Osteoblast (primary cell): Measurements from ENCODE around the gene GAPDH. TPM values are rescaled to one million over a fixed set of nuclear protein-coding genes. Genes with fewer than 3 reads are reported as not detected.

Experiments used
- DNase-seq: peaks from one replicate; pipeline ENCODE4 v3.0.0; 2011; ENCODE audit warnings: low spot score, mixed read lengths; ENCODE audit not compliant: insufficient read length; ENCODE audit errors: missing footprints
- H2AFZ ChIP-seq: 2 replicates; pipeline ENCODE4 v1.6.0; 2011; ENCODE audit warnings: mild to moderate bottlenecking, low read length
- H3K27ac ChIP-seq: 2 replicates; pipeline ENCODE4 v1.5.1; 2011; ENCODE audit warnings: mild to moderate bottlenecking, low read depth, low read length, moderate library complexity
- H3K27me3 ChIP-seq: 2 replicates; pipeline ENCODE4 v1.6.0; 2012; ENCODE audit warnings: mild to moderate bottlenecking, control low read depth, inconsistent platforms, low read length, moderate library complexity; ENCODE audit not compliant: insufficient read depth
- H3K36me3 ChIP-seq: 2 replicates; pipeline ENCODE4 v1.5.1; 2011; ENCODE audit warnings: mild to moderate bottlenecking, low read length, control low read depth, moderate library complexity; ENCODE audit not compliant: insufficient read depth
- H3K4me1 ChIP-seq: 2 replicates; pipeline ENCODE4 v1.5.1; 2011; ENCODE audit warnings: mild to moderate bottlenecking, low read length, control low read depth, moderate library complexity; ENCODE audit not compliant: insufficient read depth
- H3K4me2 ChIP-seq: 2 replicates; pipeline ENCODE4 v1.6.0; 2011; ENCODE audit warnings: mild to moderate bottlenecking, low read length; ENCODE audit not compliant: insufficient read depth
- H3K4me3 ChIP-seq: fragments of 200-600 bp; sonication (generic); 3 replicates; pipeline ENCODE4 v1.5.1; 2012; ENCODE audit warnings: mild to moderate bottlenecking, low read length, inconsistent platforms; ENCODE audit not compliant: insufficient read depth
- H3K79me2 ChIP-seq: 2 replicates; pipeline ENCODE4 v1.6.0; 2012; ENCODE audit warnings: mild to moderate bottlenecking, low read length, control low read depth, inconsistent platforms; ENCODE audit not compliant: insufficient read depth
- H3K9me3 ChIP-seq: 2 replicates; pipeline ENCODE4 v1.5.1; 2011; ENCODE audit warnings: low read depth, low read length, control low read depth
- H4K20me1 ChIP-seq: 2 replicates; pipeline ENCODE4 v1.6.0; 2012; ENCODE audit warnings: mild to moderate bottlenecking, low read length, control low read depth; ENCODE audit not compliant: insufficient read depth
- total RNA-seq: library from RNA; depleted of rRNA; stranded (reverse); fragments of >200 nt; gene quantifications from 2 replicates; pipeline ENCODE4 v1.2.3, GENCODE V29; 2012
- TF ChIP-seq, protein P1 (sequence below): IDR thresholded peaks from 2 replicates; pipeline ENCODE4 v1.5.1; 2011; ENCODE audit warnings: mild to moderate bottlenecking, low read depth, low read length, moderate library complexity; ENCODE audit errors: extremely low read depth

Gene GAPDH
- total RNA-seq, 1 donor = 5,173 TPM

- H3K79me2 ChIP-seq = peaks cover 48% of the 10 kb centered on the region
Measured at GRCh38 chr12:6538420-6539313, 4.3 kb downstream of the GAPDH start.

DNA sequence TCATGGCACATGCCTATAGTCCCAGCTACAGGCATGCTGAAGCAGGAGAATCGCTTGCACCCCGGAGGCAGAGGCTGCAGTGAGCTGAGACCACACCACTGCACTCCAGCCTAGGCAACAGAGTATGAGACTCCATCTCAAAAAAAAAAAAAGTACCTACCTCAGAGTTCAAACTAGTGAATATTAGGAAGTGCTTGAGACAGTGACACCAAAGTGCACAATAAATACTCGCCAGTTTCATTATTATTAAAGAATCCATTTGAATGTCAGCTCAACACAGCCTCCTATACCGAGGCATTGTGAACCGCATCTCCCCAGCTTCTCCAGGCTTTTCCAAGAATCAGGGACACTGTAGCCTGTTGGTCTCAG is 5.0 kb downstream of the GAPDH start:
- H3K9me3 ChIP-seq = no peaks in the 10 kb centered on the region
- H4K20me1 ChIP-seq = peaks cover 57% of the 10 kb centered on the region
- peaks cover 33% of the 10 kb centered on the region for H3K4me1 ChIP-seq
- H3K79me2 ChIP-seq = peaks cover 49% of the 10 kb centered on the region
- H3K27ac ChIP-seq = peak overlapping the region; percentile 95
- H3K27me3 ChIP-seq = no peaks in the 10 kb centered on the region
- no peak overlapping the region for H3K4me2 ChIP-seq
- no peak overlapping the region for H3K4me3 ChIP-seq
- no peak overlapping the region for H2AFZ ChIP-seq
- H3K36me3 ChIP-seq = peaks cover 78% of the 10 kb centered on the region
- TF ChIP-seq, protein P1, sequence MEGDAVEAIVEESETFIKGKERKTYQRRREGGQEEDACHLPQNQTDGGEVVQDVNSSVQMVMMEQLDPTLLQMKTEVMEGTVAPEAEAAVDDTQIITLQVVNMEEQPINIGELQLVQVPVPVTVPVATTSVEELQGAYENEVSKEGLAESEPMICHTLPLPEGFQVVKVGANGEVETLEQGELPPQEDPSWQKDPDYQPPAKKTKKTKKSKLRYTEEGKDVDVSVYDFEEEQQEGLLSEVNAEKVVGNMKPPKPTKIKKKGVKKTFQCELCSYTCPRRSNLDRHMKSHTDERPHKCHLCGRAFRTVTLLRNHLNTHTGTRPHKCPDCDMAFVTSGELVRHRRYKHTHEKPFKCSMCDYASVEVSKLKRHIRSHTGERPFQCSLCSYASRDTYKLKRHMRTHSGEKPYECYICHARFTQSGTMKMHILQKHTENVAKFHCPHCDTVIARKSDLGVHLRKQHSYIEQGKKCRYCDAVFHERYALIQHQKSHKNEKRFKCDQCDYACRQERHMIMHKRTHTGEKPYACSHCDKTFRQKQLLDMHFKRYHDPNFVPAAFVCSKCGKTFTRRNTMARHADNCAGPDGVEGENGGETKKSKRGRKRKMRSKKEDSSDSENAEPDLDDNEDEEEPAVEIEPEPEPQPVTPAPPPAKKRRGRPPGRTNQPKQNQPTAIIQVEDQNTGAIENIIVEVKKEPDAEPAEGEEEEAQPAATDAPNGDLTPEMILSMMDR = no peak
- DNase-seq = no peak

More at GRCh38 chr12:6538420-6539313, 4.3 kb downstream of the GAPDH start:
- no peak overlapping the region for H3K4me3 ChIP-seq
- no peaks in the 10 kb centered on the region for H3K27me3 ChIP-seq
- peaks cover 33% of the 10 kb centered on the region for H3K4me1 ChIP-seq
- no peaks in the 10 kb centered on the region for H3K9me3 ChIP-seq
- peak overlapping the region; percentile 95 for H3K27ac ChIP-seq
- peak; percentile 72 for DNase-seq
- H4K20me1 ChIP-seq = peaks cover 57% of the 10 kb centered on the region
- no peak overlapping the region for H3K4me2 ChIP-seq
- H3K36me3 ChIP-seq = peaks cover 73% of the 10 kb centered on the region
- no peak overlapping the region for H2AFZ ChIP-seq
- TF ChIP-seq, protein P1 = no peak

DNA sequence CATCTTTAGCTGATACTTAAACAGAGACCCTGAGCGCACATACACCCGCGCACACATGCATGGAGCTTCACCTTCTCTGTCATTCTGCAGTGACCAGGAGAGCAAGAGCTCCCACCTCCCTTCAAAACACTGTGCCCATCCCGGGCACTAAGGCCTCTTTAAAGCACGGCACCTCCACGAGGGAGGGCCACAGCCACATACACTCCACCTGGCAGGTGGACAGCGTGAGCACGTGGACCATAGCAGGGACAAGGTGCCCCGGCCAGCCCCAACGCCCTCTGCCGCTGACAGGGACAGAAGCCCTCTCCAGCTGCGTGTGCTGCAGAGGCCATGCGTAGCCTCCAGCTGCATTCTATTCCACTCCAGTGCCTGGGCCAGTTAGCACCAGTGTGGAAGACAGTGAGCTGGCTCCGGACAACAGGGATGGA is 5.4 kb downstream of the GAPDH start:
- Histone ChIP-seq H3K79me2 (peaks cover 50% of the 10 kb centered on the region), H3K27ac (peak overlapping the region; percentile 79), H3K27me3 (no peaks in the 10 kb centered on the region), H2AFZ (no peak overlapping the region), H3K4me3 (no peak overlapping the region), H3K36me3 (peaks cover 82% of the 10 kb centered on the region), H3K9me3 (no peaks in the 10 kb centered on the region), H3K4me2 (peak overlapping the region; percentile 45), H3K4me1 (peaks cover 33% of the 10 kb centered on the region), H4K20me1 (peaks cover 58% of the 10 kb centered on the region)
- no peak for DNase-seq
- TF ChIP-seq, protein P1 = no peak

DNA sequence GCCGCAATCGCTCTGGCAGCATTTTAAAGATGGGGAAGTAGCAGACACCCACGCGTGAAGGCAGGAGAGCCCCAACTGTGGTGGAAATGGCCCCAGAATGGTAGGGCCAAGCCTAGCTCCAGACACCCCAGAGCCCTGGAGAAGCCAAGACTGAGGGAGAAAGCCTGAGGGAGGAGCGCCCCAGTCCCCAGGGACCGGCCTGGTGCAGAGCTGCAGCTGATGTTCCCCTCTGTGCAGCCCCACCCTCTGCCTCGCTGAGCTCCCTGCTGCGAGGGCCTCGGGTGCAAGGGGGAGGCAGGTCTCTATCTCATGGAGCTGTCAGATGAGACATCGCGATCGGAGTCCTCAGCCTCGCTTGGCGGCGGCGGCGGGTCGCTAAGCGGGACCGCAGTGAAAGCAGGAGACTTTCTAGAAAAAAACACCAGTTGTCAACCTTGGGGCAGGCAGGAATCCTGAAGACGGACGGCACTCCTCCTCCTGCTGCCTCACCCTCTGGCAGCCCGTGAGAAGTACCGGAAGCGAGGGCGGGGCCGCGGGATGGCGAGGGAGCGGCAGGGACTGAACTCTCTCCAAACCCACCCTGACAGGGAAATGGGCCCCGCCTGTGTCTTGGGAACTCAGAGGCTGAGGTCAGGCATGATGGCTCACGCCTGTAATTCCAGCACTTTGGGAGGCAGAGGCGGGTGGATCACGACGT is 6.0 kb downstream of the GAPDH start:
- Histone ChIP-seq H3K27me3 (no peaks in the 10 kb centered on the region), H3K4me1 (peaks cover 33% of the 10 kb centered on the region), H3K79me2 (peaks cover 45% of the 10 kb centered on the region), H3K4me3 (peak overlapping the region; percentile 43), H4K20me1 (peaks cover 51% of the 10 kb centered on the region), H3K4me2 (peak overlapping the region; percentile 45), H3K36me3 (peaks cover 85% of the 10 kb centered on the region), H3K27ac (peak overlapping the region; percentile 79), H3K9me3 (no peaks in the 10 kb centered on the region), H2AFZ (no peak overlapping the region)
- TF ChIP-seq, protein P1 = no peak
- DNase-seq = peak; percentile 97
